Skeletal muscle satellite cell (primary cell): ENCODE measurements around the gene ACYP2.

Experiments used
- H3K27me3 ChIP-seq: 2 replicates; pipeline ENCODE4 v1.7.0; 2013; ENCODE audit warnings: low read length; ENCODE audit not compliant: control insufficient read depth, insufficient read depth
- H3K36me3 ChIP-seq: 2 replicates; pipeline ENCODE4 v1.7.0; 2013; ENCODE audit warnings: mild to moderate bottlenecking, control low read depth, low read length; ENCODE audit not compliant: insufficient read depth
- H3K4me1 ChIP-seq: 2 replicates; pipeline ENCODE4 v1.7.0; 2013; ENCODE audit warnings: low read length; ENCODE audit not compliant: control insufficient read depth, insufficient read depth
- H3K4me2 ChIP-seq: 2 replicates; pipeline ENCODE4 v1.7.0; 2013; ENCODE audit warnings: mild to moderate bottlenecking, low read length
- H3K4me3 ChIP-seq: 2 replicates; pipeline ENCODE4 v1.7.0; 2013; ENCODE audit warnings: low read length
- H3K9ac ChIP-seq: 2 replicates; pipeline ENCODE4 v1.7.0; 2013; ENCODE audit warnings: mild to moderate bottlenecking, low read depth, low read length, moderate library complexity
- H3K9me3 ChIP-seq: replicated peaks from 2 replicates; pipeline ENCODE4 v1.7.0; 2013; ENCODE audit warnings: mild to moderate bottlenecking, control low read depth, low read length

The ACYP2 gene

GRCh38 chr2:54206596-54206995, 91.2 kb downstream of the ACYP2 start:
- Histone ChIP-seq H3K9ac (no peak overlapping the region), H3K9me3 (no peaks in the 10 kb centered on the region), H3K27me3 (no peaks in the 10 kb centered on the region), H3K4me2 (no peak overlapping the region), H3K4me3 (no peak overlapping the region), H3K4me1 (peaks cover 32% of the 10 kb centered on the region), H3K36me3 (no peaks in the 10 kb centered on the region)

- no peak overlapping the region for H3K4me3 ChIP-seq
- no peaks in the 10 kb centered on the region for H3K27me3 ChIP-seq
- H3K4me2 ChIP-seq = no peak overlapping the region
- H3K4me1 ChIP-seq = peaks cover 41% of the 10 kb centered on the region
- no peaks in the 10 kb centered on the region for H3K9me3 ChIP-seq
- H3K9ac ChIP-seq = peak overlapping the region; percentile 17
- H3K36me3 ChIP-seq = no peaks in the 10 kb centered on the region
Measured at GRCh38 chr2:54207666-54208195, 92.3 kb downstream of the ACYP2 start.

GRCh38 chr2:54208364-54209240, 93.2 kb downstream of the ACYP2 start:
- peak overlapping the region; percentile 60 for H3K4me2 ChIP-seq
- peak overlapping the region; percentile 17 for H3K9ac ChIP-seq
- H3K4me1 ChIP-seq = peaks cover 41% of the 10 kb centered on the region
- H3K27me3 ChIP-seq = no peaks in the 10 kb centered on the region
- no peak overlapping the region for H3K4me3 ChIP-seq
- no peaks in the 10 kb centered on the region for H3K36me3 ChIP-seq
- H3K9me3 ChIP-seq = no peaks in the 10 kb centered on the region

DNA sequence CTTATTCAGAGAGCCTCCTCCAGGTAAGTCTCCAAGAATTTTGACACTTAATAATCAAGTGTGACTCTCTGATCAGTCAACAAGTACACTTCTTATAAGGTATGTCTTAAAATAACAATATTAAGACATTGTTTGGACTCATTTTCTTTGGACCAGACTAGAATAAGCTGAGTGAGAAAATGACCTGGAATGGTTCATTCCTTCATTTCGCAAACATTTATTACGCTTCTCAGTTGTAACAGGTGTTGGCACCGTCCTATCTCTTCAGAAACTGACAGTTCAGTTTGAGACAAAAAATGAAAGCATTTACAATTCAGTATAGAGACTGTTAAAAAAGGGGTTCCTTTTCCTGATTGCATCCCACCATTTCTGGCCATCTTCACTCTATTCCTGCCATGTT, 94.0 kb downstream of the ACYP2 start:
- H3K27me3 ChIP-seq = no peaks in the 10 kb centered on the region
- peak overlapping the region; percentile 6 for H3K9ac ChIP-seq
- peak overlapping the region; percentile 60 for H3K4me2 ChIP-seq
- H3K36me3 ChIP-seq = no peaks in the 10 kb centered on the region
- H3K4me1 ChIP-seq = peaks cover 38% of the 10 kb centered on the region
- no peak overlapping the region for H3K4me3 ChIP-seq
- no peaks in the 10 kb centered on the region for H3K9me3 ChIP-seq

- Histone ChIP-seq H3K9me3 (no peaks in the 10 kb centered on the region), H3K4me3 (no peak overlapping the region), H3K36me3 (no peaks in the 10 kb centered on the region), H3K4me1 (peaks cover 32% of the 10 kb centered on the region), H3K27me3 (no peaks in the 10 kb centered on the region), H3K4me2 (peak overlapping the region; percentile 53), H3K9ac (no peak overlapping the region)
Measured at GRCh38 chr2:54212456-54212855, 97.0 kb downstream of the ACYP2 start.

GRCh38 chr2:54213082-54213481, 97.7 kb downstream of the ACYP2 start:
- Histone ChIP-seq H3K4me1 (peaks cover 26% of the 10 kb centered on the region), H3K4me2 (no peak overlapping the region), H3K27me3 (no peaks in the 10 kb centered on the region), H3K9ac (no peak overlapping the region), H3K9me3 (no peaks in the 10 kb centered on the region), H3K36me3 (no peaks in the 10 kb centered on the region), H3K4me3 (no peak overlapping the region)

- Histone ChIP-seq H3K4me3 (no peak overlapping the region), H3K9me3 (no peaks in the 10 kb centered on the region), H3K4me2 (no peak overlapping the region), H3K9ac (no peak overlapping the region), H3K27me3 (no peaks in the 10 kb centered on the region), H3K36me3 (no peaks in the 10 kb centered on the region), H3K4me1 (peaks cover 8% of the 10 kb centered on the region)
Measured at GRCh38 chr2:54224997-54225396, 109.6 kb downstream of the ACYP2 start.

GRCh38 chr2:54226260-54226659, 110.8 kb downstream of the ACYP2 start:
- Histone ChIP-seq H3K9ac (no peak overlapping the region), H3K4me3 (no peak overlapping the region), H3K27me3 (no peaks in the 10 kb centered on the region), H3K9me3 (no peaks in the 10 kb centered on the region), H3K4me1 (peaks cover 8% of the 10 kb centered on the region), H3K36me3 (no peaks in the 10 kb centered on the region), H3K4me2 (no peak overlapping the region)

DNA sequence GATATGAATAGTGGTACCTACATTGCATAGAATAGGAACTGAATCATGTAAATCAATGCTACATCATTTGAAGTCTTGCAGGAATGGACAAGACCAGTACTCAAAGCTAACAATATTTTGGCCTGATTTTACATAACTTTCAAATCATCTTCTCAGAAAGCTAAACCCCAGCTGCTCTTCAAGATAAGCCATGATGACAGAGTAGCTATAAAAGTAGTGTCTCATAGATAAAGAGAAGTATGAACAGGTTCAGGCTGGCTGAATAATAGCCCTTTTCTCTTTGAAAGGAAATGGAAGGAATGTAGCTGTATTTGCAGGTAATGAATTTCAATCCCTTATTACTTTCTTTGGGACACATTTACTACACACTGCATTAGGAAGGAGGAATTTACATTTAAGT, 112.4 kb downstream of the ACYP2 start:
- H3K9ac ChIP-seq = no peak overlapping the region
- H3K4me3 ChIP-seq = no peak overlapping the region
- no peaks in the 10 kb centered on the region for H3K9me3 ChIP-seq

DNA sequence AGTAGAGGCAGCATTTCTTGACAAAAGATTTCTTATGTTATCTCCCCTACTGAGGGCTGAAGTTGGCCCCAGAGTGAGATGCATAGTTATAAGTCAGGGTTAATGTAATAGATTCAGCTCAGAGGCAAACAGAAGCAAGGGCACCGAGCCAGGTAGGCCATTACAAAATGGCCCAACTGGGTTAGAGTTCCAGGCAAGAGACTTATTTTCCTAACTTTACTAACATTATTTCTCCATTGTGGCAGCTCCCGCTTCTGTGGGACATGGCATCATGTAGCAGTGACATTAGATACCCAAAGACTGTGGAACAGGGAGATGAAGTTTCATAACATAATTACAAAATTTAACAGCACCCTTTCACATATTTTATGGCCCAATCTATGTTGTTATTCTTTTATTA, 113.5 kb downstream of the ACYP2 start:
- Histone ChIP-seq H3K4me2 (no peak overlapping the region), H3K9ac (no peak overlapping the region), H3K4me1 (peaks cover 8% of the 10 kb centered on the region), H3K27me3 (no peaks in the 10 kb centered on the region), H3K4me3 (no peak overlapping the region), H3K9me3 (no peaks in the 10 kb centered on the region), H3K36me3 (no peaks in the 10 kb centered on the region)

More for the DNA sequence above, 112.4 kb downstream of the ACYP2 start:
- no peak overlapping the region for H3K4me2 ChIP-seq
- H3K27me3 ChIP-seq = no peaks in the 10 kb centered on the region
- H3K4me1 ChIP-seq = peaks cover 8% of the 10 kb centered on the region
- H3K36me3 ChIP-seq = no peaks in the 10 kb centered on the region

- H3K4me3 ChIP-seq = no peak overlapping the region
- H3K9ac ChIP-seq = no peak overlapping the region
- no peaks in the 10 kb centered on the region for H3K27me3 ChIP-seq
- H3K36me3 ChIP-seq = no peaks in the 10 kb centered on the region
- peaks cover 8% of the 10 kb centered on the region for H3K4me1 ChIP-seq
- no peak overlapping the region for H3K4me2 ChIP-seq
- peaks cover 3% of the 10 kb centered on the region for H3K9me3 ChIP-seq
Measured at GRCh38 chr2:54233832-54234649, 118.6 kb downstream of the ACYP2 start.
